Stimulated activated CD4-positive, alpha-beta T cell treated with anti-CD3 and anti-CD28 coated beads, Interleukin-15, amount 100 ng/mL, for 1 hour (primary cell): ENCODE results near the gene CD82.
"Not testable (repeated sequence)": the region's sequence is repeated elsewhere in the genome, so short reads cannot be mapped to it uniquely, and the experiment has no call there.

Experiments
- DNase-seq, 2 donors: peaks; one replicate each; pipeline ENCODE4 v3.0.0-alpha.2; 2020; ENCODE audit warnings: low read depth in 1 of 2, low spot score in 1 of 2

CD82 gene

DNA sequence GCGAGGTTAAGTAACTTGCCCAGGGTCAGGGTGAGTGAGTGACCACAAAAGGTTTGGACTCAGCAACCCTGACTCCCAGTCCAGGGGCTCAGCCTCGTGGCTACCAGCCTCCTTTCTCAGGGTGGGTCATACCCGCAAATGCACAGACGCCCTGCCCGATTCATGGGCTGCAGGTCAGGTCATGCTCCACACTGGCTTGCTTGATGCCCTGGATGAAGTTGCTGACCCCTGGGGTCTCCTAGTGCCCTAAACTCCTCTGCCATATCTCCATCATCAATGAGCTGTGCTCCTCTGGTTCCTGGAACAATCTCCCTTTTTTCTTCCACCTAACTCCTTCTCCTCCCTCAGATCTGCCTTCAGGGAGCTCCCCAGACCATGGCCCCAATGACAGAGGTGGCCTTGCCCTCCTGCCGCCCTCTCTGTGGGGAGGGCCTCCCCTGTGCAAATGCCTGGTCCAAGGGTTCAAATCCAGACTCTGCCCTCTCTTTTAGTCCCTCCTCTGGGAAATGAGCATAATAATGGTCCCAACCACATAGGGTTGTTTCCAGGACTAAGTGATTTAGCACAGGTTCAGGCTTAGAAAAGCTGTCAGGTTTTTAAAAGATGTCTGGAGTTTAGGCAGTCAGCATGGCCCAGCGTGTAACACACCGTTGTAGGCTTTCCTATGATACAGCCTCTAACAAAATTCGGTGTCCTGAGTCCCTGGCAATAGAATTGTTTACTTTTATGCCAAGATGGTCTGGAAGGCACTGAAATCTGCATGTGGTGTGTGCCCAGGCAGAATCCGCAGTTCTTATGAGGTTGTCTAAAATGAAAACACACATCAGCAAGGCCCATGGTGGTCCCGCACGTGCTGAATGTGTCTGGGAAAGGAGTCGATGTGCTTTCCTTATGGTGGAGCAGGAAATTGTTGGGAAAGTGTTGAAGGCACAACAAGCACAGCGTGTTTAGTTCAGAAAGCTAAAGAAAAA, 63.6 kb downstream of the CD82 start:
- no peak for DNase-seq

DNA sequence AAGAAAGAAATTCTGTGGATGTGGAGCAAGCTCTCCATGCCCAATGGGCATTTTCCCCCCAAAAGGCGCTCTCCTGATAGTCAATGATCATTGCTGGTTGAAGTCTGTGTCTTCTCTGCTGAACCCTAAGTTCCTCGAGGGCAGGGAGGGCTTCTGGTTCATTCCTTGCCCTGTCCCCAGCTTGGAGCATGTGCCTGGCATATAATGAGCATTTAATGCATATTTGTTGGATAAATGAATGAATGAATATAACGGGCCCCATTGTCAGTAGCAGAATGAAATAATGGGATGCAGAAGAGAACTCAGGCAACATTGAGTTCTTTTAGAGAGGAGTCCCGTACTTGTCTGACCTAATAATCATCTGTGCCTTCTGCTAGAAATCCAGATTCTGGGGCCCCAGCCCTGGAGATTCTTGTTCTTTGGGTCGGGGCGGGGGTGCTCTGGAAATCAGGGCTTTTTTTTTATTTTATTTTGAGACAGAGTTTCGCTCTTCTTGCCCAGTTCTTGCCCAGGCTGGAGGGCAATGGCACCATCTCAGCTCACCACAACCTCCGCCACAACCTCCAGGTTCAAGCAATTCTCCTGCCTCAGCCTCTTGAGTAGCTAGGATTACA, 64.4 kb downstream of the CD82 start:
- DNase-seq: no peak

DNA sequence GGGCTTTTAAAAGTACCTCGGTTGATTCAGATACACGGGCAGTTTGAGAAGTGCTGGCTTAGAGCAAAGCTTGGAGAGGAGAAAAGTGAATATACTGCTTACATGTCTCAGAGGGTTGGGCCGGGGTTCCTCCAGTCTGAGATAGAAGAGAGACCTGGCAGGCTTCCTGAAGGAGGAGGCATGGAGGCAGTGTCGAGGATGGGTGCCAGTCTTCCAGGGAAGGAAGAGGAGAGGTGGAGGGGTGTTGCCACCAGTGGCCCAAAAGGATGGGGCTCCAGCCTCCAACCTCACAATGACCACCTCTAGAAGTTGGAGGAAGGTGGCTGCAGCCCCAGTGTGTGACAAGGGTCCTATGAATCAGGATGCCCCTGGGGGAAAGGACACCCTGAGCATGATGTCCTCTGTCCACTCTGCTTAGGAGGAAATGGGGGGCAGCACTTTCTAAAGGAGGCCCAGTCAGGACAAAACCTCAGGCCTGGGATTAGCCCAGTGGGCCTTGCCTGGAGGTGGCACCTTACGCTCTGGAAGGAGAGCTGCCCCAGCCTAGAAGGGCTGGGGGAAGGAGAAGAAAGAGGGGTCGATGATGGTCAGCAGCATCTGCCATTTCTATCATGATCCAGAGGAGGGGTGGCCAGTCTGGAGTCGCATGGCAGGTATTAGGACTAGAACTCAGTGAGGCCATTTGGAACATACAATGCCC, 65.2 kb downstream of the CD82 start:
- DNase-seq: no peak

DNA sequence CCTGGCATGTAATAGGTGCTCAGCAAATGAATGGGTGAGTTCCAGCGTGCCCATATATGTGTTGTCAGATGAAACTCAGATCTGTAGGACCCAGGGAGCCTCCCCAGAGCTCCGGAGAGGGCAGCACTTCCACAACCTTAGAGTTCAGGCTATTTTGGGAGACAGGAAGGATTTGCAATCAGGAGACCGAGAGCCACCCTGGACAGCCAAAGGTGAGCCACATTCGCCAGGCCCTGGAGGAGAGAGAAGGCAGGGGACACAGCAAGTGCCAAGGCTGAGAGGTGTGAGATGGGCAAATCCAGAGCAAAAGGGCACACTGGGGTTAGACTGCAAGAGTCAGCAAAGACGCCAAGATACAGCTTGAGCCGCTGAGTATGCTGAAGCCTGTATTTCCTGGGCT, 66.4 kb downstream of the CD82 start:
- DNase-seq: no peak

DNA sequence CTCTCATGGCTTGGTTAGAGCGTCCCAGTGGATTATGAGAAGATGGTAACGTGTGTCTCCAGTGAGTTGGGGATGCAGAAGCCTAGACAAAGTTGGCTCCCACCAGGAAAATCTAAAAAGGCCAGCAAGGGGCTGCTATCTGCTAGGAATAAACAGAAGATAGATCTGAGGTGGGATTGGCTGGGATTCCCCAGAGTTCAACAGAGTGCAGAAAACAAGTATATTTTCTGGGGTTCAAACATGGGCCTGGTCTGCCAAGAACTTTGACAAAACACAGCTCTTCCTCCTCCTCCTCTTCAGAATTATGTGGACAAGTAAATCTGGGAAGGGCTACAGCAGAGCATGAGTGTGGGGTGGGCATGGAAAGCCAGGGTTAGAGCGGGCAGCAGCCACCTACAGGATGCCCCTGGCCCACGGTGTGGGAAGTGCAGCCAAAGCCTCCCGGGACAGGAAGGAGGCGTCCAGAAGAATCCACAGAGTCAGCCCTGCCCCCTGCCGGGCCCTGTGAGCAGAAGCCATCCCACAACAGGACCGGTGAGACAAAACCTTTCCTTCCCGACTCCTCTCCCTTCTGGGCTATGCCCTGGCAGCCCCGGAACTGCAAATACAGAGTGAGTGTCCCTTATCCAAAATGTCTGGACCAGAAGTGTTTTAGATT, 67.1 kb downstream of the CD82 start:
- DNase-seq: no peak

DNA sequence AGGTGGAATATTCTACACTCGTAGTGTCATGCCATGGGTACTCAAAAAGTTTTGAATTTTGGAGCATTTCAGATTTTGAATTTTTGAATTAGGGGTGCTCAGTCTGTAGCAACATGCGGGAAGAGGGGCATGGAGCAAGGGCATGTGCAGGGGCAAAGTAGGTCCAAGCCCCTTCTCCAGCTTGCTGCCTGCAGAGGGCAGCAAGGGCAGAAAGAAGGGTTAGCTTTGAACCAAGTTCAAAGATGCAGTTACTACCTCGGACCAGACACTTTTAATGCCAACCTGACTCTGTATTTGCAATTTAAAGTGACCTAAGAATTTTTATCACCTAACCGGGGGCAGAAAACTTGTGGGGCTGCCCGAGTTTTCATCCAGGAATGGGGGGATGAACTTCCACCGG, 68.2 kb downstream of the CD82 start:
- no peak for DNase-seq

DNA sequence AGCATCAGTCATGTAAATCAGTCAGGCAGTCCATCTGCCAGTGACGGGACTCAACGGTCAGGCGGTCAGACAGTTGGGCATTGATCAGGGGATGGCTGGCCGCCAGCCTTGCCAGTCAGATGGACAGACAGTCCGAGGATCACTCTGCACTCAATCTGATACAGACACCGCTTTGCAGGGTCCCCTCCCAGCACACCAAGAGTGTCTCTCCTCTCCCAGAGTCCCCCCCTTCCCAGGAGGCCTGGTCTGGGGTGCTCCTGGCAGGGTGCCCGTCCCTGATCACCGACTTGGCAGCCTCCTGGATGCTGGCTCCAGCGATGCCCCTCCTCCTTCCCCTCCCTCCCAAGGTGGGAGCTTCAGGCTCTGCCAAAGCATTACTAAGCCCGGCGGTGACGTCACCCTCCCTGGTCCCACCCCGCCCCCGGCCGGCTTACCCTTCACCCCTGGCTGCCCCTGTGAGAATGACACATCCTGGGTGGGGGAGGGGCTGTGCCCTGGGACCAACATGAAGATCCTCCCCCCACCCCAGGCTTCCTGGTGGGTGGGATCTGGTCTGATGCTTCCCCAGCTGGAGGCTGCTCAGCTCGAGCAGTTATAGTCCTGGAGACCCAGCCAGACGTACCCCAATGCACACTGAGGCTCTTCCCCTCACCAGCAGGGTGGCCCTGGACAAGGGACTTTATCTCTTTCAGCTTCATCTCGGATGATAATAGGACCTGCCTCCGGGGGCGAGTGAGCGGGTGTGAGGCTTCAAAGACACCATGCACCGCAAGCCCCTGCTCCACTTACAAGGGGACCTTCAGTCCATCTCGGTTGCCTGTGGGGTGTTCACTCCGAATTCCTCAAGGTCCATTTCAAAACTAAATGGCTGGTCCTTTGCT, 69.2 kb downstream of the CD82 start:
- DNase-seq: no peak

DNA sequence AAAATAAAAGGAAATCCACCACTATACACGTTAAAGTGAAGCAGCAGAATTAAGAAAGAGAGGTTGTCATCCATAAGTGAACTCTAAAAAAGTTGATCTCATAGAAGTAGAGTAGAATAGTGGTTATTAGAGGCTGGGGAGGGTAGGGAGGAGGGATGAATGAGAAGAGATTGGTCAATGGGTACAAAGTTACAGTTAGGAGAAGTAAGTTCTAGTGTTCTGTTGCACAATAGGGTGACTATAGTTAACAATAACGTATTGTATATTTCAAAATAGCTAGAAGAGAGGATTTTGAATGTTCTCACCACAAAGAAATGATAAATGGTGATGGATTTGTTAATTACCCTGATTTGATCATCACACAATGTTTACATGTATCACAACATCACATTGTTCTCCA, 72.0 kb downstream of the CD82 start:
- DNase-seq: no peak

DNA sequence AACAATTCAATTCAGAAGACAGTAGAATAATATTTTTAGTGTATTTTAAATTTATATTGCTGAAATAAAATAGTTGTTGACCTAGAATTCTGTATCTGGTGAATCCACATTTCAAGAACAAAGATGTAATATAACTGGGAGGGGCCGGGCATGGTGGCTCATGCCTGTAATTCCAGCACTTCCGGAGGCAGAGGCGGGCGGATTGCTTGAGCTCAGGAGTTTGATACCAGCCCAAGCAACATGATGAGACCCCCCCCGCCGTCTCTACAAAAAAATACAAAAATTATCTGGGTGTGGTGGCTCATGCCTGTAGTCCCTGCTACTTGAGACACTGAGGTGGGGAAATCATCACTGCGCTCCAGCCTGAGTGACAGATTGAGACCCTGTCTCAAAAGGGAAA, 72.6 kb downstream of the CD82 start:
- no peak for DNase-seq

DNA sequence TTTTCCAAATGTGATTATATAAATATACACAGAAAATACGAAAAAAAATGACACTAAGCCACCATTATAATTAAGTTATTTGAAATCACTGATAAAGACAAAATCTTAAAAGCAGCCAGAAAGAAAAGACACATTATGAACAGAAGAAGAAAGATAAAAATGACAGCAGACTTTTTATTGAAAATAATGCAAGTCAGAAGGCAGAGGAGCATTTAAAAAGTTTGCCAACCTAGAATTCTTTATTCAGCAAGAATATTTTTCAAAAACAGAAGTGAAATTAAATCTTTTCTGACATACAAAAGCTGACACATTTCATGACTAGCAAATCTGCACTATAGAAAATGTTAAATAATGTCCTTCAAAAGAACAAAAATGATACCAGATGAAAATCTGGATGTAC, 77.8 kb downstream of the CD82 start:
- DNase-seq: no peak

DNA sequence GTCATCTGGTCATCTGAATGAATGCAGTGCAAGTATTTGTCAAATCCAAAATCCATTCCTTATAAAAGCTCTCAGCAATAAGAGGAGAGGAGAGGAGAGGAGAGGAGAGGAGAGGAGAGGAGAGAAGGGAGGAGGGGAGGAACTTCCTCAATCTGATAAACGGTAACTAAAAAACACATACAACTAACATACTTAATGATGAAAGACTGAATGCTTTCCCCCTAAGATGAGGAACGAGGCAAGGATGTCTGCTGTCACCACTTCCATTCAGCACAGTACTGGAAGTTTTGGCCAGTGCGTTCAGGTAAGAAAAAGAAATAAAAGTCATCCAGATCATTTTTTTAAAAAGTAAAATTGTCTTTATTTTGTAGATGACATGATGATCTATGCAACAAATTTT, 80.4 kb downstream of the CD82 start:
- no peak for DNase-seq

DNA sequence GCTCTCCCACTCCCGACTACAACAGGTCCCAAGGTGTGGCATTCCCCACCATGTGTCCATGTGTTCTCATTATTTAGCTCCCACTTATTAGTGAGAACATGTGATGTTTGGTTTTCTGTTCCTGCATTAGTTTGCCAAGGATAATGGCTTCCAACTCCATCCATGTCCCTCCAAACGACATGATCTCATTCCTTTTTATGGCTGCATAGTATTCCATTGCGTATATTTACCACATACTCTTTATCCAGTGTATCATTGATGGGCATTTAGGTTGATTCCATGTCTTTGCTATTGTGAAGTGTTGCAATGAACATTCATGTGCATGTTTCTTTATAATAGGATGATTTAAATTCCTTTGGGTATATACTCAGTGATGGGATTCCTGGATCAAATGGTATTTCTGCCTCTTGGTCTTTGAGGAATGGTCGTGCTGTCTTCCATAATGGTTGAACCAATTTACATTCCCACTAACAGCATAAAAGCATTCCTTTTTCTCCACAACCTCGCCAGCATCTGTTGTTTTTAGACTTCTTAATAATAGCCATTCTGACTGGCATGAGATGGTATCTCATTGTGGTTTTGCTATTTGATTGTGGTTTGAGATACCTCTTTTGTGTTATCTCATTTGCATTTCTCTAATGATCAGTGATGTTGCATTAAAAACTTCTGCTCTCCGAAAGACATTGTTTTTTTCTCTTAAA, 81.9 kb downstream of the CD82 start:
- not testable (repeated sequence) for DNase-seq

DNA sequence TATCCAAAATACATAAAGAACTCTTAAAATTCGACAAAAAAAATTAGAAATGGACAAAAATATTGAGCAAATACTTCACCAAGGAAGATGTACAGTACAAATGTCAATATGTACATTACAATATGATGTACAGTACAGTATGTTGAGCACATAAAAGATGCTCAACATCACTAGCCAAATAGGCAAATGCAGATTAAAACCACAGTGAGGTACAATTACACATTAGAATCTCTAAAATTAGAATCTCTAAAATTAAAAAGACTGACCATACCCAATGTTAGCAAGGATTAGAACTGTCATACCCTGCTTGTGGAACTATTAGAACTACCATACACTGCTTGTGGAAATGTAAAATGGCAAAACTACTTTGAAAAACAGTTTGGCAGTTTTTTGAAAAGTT, 82.6 kb downstream of the CD82 start:
- no peak for DNase-seq

DNA sequence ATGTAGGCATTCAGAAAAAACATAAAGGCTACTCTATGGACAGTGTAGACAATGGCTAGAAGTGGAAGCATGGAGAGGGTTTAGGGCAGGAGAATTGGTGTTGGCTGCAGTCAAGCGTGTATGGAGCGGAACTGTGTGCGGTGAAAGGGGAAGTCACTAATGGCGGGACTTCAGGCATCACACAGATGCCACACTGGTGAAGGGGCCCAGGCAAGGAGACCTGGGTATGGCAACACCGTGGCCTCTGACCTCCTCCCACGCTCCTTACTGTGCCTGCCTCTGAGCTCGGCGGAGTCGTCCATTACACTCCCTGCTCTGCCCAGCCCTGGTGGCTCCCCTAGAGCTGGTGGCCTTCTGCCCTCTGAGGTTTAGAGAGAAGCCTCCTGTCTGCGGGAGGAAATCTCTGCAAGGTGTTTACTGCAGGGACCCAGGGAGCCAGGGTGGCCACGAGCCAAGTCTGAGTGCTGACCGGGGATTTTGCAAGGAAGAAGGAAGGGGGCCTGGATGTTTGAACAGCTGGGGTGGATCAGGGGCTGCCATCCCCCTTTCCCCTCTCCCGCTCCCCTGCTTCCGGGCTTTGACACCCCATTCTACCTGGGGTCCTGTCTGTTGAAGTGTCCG, 86.2 kb downstream of the CD82 start:
- no peak for DNase-seq

DNA sequence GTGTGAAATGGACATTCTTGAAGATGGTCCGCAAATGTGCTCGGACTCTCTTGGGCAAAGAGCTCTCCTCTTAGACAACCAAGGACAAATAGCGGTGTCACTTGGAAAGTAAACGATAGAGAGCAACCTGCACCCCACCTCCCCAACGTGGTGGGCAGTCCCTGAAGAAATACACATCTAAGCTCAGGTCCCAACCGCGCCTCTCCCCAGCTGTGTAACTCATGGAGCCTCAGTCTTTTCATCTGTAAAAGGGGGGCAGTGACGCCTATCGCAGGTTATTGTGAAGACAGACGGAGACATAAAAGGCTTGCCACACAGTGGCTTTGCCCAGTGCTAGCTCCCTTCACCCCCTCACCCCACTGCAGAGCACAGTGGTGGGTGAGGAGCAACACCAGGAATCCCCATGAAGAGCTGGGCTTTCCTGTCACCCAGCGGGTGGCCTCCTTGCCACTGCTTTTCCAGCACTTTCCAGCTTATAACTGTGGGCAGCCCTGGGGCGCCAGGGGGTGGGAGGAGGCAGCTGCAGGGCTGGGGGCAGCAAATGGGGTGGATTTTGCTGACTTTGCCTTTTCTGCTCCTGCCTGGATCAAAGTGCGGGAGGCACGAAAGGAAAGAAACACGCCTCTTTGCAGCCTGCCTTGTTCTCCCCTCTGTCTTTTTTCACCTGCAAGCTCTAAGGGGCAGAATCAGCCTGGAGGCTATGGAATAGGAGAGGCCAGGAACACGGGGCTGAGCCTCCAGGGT, 87.6 kb downstream of the CD82 start:
- no peak for DNase-seq

DNA sequence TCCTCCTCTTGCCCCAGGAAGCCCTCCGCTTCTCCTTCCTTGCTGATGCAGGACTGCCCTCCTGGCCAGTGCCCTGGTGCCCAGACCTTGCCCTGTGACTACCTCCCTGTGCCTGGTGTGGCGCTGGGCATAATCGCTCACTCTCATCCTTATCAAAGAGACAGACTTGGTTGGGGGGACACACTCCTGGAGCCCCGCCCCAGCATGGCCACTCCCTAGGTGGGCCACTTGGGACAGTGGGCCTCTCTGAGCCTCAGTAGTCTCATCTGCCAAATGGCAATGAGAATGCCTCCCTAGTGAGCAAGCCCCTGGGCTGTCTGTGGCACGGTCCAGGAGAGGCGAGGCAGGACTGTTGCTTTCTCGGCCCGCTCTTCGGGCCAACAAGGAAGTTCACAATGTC, 88.6 kb downstream of the CD82 start:
- no peak for DNase-seq

DNA sequence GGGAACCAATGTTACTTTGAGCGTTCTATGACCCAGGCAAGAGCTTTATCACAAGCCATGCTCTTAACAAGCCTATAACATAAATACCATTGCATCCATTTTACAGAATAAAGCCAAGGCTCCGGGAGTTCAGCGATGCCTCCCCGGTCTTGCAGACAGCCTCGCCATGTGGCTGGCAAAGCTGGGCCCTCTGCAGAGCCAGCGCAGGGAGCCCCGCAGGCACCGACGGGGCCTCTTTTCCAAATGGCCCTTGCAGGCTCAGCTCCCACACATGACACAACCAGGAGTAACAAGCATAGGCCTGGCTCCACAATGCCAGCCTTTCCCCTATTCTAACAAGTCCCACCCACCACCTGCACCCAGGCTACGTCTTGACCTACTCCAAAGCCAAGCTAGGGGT, 89.1 kb downstream of the CD82 start:
- DNase-seq: no peak

DNA sequence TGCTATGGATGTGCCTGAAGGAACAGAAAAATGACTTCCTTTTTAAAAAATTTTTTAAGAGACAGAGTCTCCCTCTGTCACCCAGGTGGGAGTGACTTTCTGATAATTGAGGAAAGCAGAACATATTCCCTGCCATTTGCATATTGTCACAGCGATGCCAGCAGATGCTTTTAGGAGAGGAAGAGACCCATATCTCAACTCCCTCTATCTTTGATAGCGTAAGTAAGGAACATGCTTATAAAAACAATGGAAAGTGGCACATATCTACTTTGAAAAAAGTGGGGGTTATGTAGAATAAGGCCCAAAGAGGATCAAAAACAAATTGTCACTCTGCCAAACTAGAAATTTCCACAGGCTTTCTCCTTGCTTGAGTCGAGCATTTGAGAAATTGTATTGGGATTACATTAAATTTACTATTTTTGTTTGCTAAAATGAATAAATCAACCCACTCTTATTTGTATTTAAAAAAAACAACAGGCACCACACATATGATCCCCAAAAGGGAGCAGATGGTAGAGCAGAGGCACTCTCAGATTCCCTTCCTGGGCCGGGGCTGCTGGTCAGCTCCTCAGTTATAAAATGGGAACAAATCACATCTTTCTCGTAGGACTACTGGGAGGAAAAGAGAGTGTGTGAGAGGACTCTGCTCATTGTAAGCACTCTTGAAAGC, 92.5 kb downstream of the CD82 start:
- no peak for DNase-seq
